ENCODE data around the gene MRPS30. TPM values are rescaled to one million over a fixed set of nuclear protein-coding genes. Genes with fewer than 3 reads are reported as not detected.

MRPS30 gene
- polyA plus RNA-seq, 1 donor (not counting 4 experiments of a cell fraction or from before 2014, with no cell fraction given) = 62.1 TPM

GRCh38 chr5:44860267-44860666 is 51.5 kb downstream of the MRPS30 start:
- H3K4me1 ChIP-seq (ENCODE audit: control insufficient read depth, extremely low read depth, insufficient read depth, low read length) = peaks cover 9% of the 10 kb centered on the region
- peak overlapping the region; percentile 56 for H3K4me2 ChIP-seq (ENCODE audit: control insufficient read depth, extremely low read depth, insufficient read depth, low read depth, low read length)
- H3K9me1 ChIP-seq (ENCODE audit: control insufficient read depth, extremely low read depth, insufficient read depth, low read length) = no peaks in the 10 kb centered on the region
- no peaks in the 10 kb centered on the region for H3K36me3 ChIP-seq (ENCODE audit: control insufficient read depth in 2 of 2, extremely low read depth in 1 of 2, insufficient read depth in 2 of 2, low read length in 2 of 2)
- no peaks in the 10 kb centered on the region for H3K9me3 ChIP-seq (ENCODE audit: control insufficient read depth, low read depth, low read length)
- H4K20me1 ChIP-seq (ENCODE audit: control insufficient read depth, extremely low read depth, insufficient read depth, low read length) = no peaks in the 10 kb centered on the region
- H3K79me2 ChIP-seq (ENCODE audit: control insufficient read depth, insufficient read depth, low read length) = no peaks in the 10 kb centered on the region
- DNase-seq (ENCODE audit: low read depth, low spot score) = peak; percentile 4
- H3K27me3 ChIP-seq (ENCODE audit: control insufficient read depth, extremely low read depth, insufficient read depth, low read length) = no peaks in the 10 kb centered on the region
- FAIRE-seq = peak; percentile 90
- H3K27ac ChIP-seq (ENCODE audit: control insufficient read depth, insufficient read depth, low read length) = no peak overlapping the region
- H2AFZ ChIP-seq (ENCODE audit: control insufficient read depth, low read length) = peak overlapping the region; percentile 60
- H3K4me3 ChIP-seq (ENCODE audit: control insufficient read depth in 2 of 3, extremely low read depth in 1 of 3, insufficient read depth in 2 of 3, low read depth in 1 of 3, low read length in 3 of 3) = peak overlapping the region in 1 of 3 experiments; percentile 22
- TF ChIP-seq CTCF (optimal IDR thresholded peaks at IDR 0.05 in 1 of 3, IDR thresholded peaks at IDR 0.05 in 1 of 3, conservative IDR thresholded peaks at IDR 0.05 in 1 of 3; ENCODE audit: extremely low read depth in 1 of 3, insufficient read depth in 2 of 3, low read length in 3 of 3) = no peak
- TF ChIP-seq EZH2 (IDR thresholded peaks at IDR 0.05; ENCODE audit: low read length) = no peak
- no peak overlapping the region for H3K9ac ChIP-seq (ENCODE audit: control insufficient read depth, extremely low read depth, insufficient read depth, low read length)
- dilution Hi-C loops (cut with MboI; ENCODE audit: extremely low pct_ligation_motif_present, low sequenced_read_pairs) = no loop called here

GRCh38 chr5:44862808-44863207 is 54.1 kb downstream of the MRPS30 start:
- no peaks in the 10 kb centered on the region for H4K20me1 ChIP-seq (ENCODE audit: control insufficient read depth, extremely low read depth, insufficient read depth, low read length)
- H3K27me3 ChIP-seq (ENCODE audit: control insufficient read depth, extremely low read depth, insufficient read depth, low read length) = no peaks in the 10 kb centered on the region
- no peak overlapping the region for H3K4me3 ChIP-seq (ENCODE audit: control insufficient read depth in 2 of 3, extremely low read depth in 1 of 3, insufficient read depth in 2 of 3, low read depth in 1 of 3, low read length in 3 of 3)
- no peaks in the 10 kb centered on the region for H3K9me1 ChIP-seq (ENCODE audit: control insufficient read depth, extremely low read depth, insufficient read depth, low read length)
- DNase-seq (ENCODE audit: low read depth, low spot score) (no peak), FAIRE-seq (no peak)
- no peaks in the 10 kb centered on the region for H3K36me3 ChIP-seq (ENCODE audit: control insufficient read depth in 2 of 2, extremely low read depth in 1 of 2, insufficient read depth in 2 of 2, low read length in 2 of 2)
- H3K9ac ChIP-seq (ENCODE audit: control insufficient read depth, extremely low read depth, insufficient read depth, low read length) = no peak overlapping the region
- peaks cover 9% of the 10 kb centered on the region for H3K4me1 ChIP-seq (ENCODE audit: control insufficient read depth, extremely low read depth, insufficient read depth, low read length)
- H3K79me2 ChIP-seq (ENCODE audit: control insufficient read depth, insufficient read depth, low read length) = no peaks in the 10 kb centered on the region
- no peak for TF ChIP-seq EZH2 (IDR thresholded peaks at IDR 0.05; ENCODE audit: low read length)
- peak in 2 of 3 experiments; percentile 40 to 42 for TF ChIP-seq CTCF (optimal IDR thresholded peaks at IDR 0.05 in 1 of 3, IDR thresholded peaks at IDR 0.05 in 1 of 3, conservative IDR thresholded peaks at IDR 0.05 in 1 of 3; ENCODE audit: extremely low read depth in 1 of 3, insufficient read depth in 2 of 3, low read length in 3 of 3)
- H3K27ac ChIP-seq (ENCODE audit: control insufficient read depth, insufficient read depth, low read length) = no peak overlapping the region
- dilution Hi-C loops (cut with MboI; ENCODE audit: extremely low pct_ligation_motif_present, low sequenced_read_pairs) = no loop called here
- H3K9me3 ChIP-seq (ENCODE audit: control insufficient read depth, low read depth, low read length) = no peaks in the 10 kb centered on the region
- H3K4me2 ChIP-seq (ENCODE audit: control insufficient read depth, extremely low read depth, insufficient read depth, low read depth, low read length) = no peak overlapping the region
- no peak overlapping the region for H2AFZ ChIP-seq (ENCODE audit: control insufficient read depth, low read length)

Data from keratinocyte (primary cell).